GM12875 (cell line): ENCODE data around the gene COL24A1.

Source experiments
- H3K4me3 ChIP-seq: one replicate; pipeline ENCODE4 v1.5.1; 2011; ENCODE audit warnings: low read depth, low read length, control low read depth
- CTCF ChIP-seq: IDR thresholded peaks from 2 replicates; pipeline ENCODE4 v1.5.1; 2011; ENCODE audit warnings: low read depth, mild to moderate bottlenecking, control low read depth, inconsistent platforms, low read length, moderate library complexity, borderline replicate concordance; ENCODE audit not compliant: insufficient read depth

COL24A1 gene

GRCh38 chr1:85940656-85941306 is 215.8 kb downstream of the COL24A1 start:
- TF ChIP-seq CTCF: no peak
- H3K4me3 ChIP-seq: no peak overlapping the region

- H3K4me3 ChIP-seq: no peak overlapping the region
- no peak for TF ChIP-seq CTCF
Measured at GRCh38 chr1:85938829-85939228, 217.7 kb downstream of the COL24A1 start.

GRCh38 chr1:85936470-85936869 is 220.1 kb downstream of the COL24A1 start:
- no peak overlapping the region for H3K4me3 ChIP-seq
- TF ChIP-seq CTCF: no peak

GRCh38 chr1:85936057-85936456 is 220.5 kb downstream of the COL24A1 start:
- TF ChIP-seq CTCF: no peak
- H3K4me3 ChIP-seq: no peak overlapping the region

GRCh38 chr1:85935234-85935633 is 221.3 kb downstream of the COL24A1 start:
- no peak for TF ChIP-seq CTCF
- H3K4me3 ChIP-seq: no peak overlapping the region

- no peak overlapping the region for H3K4me3 ChIP-seq
- TF ChIP-seq CTCF: no peak
Measured at GRCh38 chr1:85934516-85934915, 222.1 kb downstream of the COL24A1 start.

GRCh38 chr1:85933961-85934360 is 222.6 kb downstream of the COL24A1 start:
- H3K4me3 ChIP-seq: no peak overlapping the region
- no peak for TF ChIP-seq CTCF
